HFF-Myc (cell line): Measurements from ENCODE around the gene LDAH.

ENCODE experiments used
- DNase-seq: peaks from one replicate; pipeline ENCODE4 v3.0.0-alpha.2; 2011; ENCODE audit warnings: low read depth; ENCODE audit errors: extremely low read depth
- H3K4me3 ChIP-seq: replicated peaks from 2 replicates; pipeline ENCODE4 v1.5.1; 2011; ENCODE audit warnings: low read depth, mild to moderate bottlenecking, control low read depth, low read length
- CTCF ChIP-seq: IDR thresholded peaks from 2 replicates; pipeline ENCODE4 v1.5.1; 2012; ENCODE audit warnings: mild to moderate bottlenecking, low read depth, low read length, control low read depth; ENCODE audit errors: missing control alignments

Gene LDAH

GRCh38 chr2:20839052-20839451 lies 16.2 kb upstream of the LDAH start:
- no peak for DNase-seq
- TF ChIP-seq CTCF: no peak

GRCh38 chr2:20838016-20838415 lies 15.1 kb upstream of the LDAH start:
- no peak overlapping the region for H3K4me3 ChIP-seq
- DNase-seq: no peak
- TF ChIP-seq CTCF: no peak

More at GRCh38 chr2:20839052-20839451, 16.2 kb upstream of the LDAH start:
- H3K4me3 ChIP-seq: no peak overlapping the region

- no peak overlapping the region for H3K4me3 ChIP-seq
- no peak for TF ChIP-seq CTCF
- DNase-seq: no peak
These were observed 13.6 kb upstream of the LDAH start for GRCh38 chr2:20836521-20836920.

GRCh38 chr2:20834331-20834730 lies 11.4 kb upstream of the LDAH start:
- no peak overlapping the region for H3K4me3 ChIP-seq
- TF ChIP-seq CTCF: no peak
- DNase-seq: no peak

- no peak overlapping the region for H3K4me3 ChIP-seq
- no peak for TF ChIP-seq CTCF
- no peak for DNase-seq
These were observed 9.7 kb upstream of the LDAH start for GRCh38 chr2:20832606-20833005.

GRCh38 chr2:20829861-20830260 lies 7.0 kb upstream of the LDAH start:
- no peak for DNase-seq
- no peak overlapping the region for H3K4me3 ChIP-seq
- no peak for TF ChIP-seq CTCF

GRCh38 chr2:20823917-20824316 lies 1.0 kb upstream of the LDAH start:
- DNase-seq: no peak
- no peak for TF ChIP-seq CTCF

More at GRCh38 chr2:20823917-20824316, 1.0 kb upstream of the LDAH start:
- H3K4me3 ChIP-seq: no peak overlapping the region
